GM21717 (cell line): ENCODE measurements around the gene YDJC.
A peak's percentile ranks its signal among the peaks of the same experiment; 100 is the strongest.
"Not testable (repeated sequence)": the region's sequence is repeated elsewhere in the genome, so short reads cannot be mapped to it uniquely, and the experiment has no call there.

Experiments used
- ATAC-seq: cut with Tn5 transposase; IDR thresholded peaks from one replicate; pipeline ENCODE4 v1.9.1; 2021; ENCODE audit warnings: mild to moderate bottlenecking, moderate library complexity; ENCODE audit not compliant: unreplicated experiment

Gene YDJC, protein sequence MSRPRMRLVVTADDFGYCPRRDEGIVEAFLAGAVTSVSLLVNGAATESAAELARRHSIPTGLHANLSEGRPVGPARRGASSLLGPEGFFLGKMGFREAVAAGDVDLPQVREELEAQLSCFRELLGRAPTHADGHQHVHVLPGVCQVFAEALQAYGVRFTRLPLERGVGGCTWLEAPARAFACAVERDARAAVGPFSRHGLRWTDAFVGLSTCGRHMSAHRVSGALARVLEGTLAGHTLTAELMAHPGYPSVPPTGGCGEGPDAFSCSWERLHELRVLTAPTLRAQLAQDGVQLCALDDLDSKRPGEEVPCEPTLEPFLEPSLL

DNA sequence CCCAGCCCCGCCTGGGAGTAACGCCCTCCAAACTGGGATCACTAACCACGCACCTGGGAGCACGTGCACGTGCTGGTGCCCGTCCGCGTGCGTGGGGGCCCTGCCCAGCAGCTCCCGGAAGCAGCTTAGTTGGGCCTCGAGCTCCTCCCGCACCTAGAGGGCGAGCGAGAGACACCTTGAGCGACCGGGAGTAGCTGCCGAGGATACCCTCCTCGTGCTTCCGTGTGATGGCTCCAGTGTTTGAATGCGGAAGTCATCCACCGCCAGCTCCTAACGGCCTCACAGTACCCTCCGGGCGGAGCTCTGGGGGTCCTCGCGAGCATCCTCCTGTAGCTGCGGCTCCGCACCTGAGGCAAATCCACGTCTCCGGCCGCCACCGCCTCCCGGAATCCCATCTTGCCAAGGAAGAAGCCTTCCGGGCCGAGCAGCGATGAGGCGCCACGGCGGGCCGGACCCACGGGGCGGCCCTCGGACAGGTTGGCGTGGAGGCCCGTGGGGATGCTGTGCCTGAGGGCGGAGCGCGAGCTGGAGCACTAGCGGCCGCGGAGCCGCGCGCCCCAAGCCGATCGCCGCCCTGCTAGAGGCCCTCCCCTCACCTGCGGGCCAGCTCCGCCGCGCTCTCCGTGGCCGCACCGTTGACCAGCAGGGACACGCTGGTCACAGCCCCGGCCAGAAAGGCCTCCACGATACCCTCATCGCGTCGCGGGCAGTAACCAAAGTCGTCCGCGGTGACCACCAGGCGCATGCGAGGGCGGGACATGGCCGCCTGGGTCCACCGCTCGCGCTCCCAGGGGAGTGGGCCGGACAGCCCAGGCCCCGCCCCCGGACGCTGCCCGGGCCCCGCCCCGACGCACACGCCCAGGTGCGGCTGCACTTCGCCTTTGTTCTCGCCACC is at the start of gene YDJC:
YDJC (minus strand) TSS at position 768 of the 895 bp plus-strand sequence; CDS start at position 760, 8 bp downstream.
- ATAC-seq, result peak; percentile 63

DNA sequence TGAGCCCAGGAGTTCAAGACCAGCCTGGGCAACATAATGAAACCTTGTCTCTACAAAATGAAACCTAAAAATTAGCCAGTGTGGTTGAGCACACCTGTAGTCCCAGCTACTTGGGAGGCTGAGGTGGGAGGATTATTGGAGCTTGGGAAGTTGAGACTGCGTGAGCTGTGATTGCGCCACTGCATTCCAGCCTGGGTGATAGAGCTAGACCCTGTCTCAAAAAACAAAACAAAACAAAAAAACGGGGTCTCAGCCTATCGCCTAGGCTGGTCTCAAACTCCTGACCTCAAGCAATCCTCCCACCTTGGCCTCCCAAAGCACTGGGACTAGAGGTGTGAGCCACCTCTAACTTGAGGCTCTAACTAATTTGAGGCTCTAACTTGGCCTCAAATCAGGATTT is 49.6 kb upstream of the YDJC start:
- no peak for ATAC-seq

DNA sequence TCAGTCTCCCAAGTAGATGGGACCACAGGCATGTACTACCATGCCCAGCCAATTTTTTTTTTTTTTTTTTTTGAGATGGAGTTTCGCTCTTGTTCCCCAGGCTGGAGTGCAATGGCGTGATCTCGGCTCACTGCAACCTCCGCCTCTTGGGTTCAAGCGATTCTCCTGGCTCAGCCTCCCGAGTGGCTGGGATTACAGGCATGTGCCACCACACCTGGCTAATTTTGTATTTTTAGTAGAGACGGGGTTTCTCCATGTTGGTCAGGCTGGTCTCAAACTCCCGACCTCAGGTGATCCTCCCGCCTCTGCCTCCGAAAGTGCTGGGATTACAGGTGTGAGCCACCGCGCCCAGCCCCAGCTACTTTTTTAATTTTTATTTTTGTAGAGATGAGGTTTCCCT is 49.0 kb upstream of the YDJC start:
- not testable (repeated sequence) for ATAC-seq

DNA sequence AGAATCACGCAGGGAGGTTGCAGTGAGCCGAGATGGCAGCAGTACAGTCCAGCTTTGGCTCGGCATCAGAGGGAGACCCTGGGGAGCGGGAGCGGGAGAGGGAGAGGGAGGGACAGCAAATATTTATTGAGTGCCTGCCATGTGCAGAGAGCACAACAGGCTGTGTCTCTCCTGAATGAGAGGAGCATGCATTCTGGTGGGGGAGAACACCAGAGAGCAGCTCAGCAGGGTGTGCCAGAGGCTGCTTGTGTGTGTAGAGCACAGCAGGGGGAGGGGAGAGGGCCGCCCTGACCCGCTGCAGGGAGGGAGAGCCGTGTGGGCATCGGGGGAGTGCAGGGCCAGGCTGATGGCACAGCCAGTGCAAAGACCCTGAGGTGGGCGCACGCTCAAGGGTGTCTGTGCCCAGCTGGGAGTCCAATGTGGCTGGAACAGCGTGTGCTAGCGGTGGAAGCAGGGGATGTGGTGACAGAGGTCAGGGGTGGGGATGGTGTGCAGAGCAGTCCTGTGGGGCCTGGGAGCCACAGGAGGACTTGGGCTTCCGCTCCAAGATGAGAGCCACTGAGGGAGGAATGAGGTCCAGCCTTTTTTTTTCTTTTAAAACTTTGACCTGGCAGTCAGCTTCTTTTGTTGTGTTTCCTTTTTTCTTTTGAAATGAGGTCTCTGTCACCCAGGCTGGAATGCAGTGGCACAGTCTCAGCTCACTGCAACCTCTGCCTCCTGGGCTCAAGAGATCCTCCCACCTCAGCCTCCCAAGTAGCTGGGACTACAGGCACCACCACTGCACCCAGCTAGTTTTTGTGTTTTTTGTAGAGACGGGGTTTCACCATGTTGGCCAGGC is 48.0 kb upstream of the YDJC start:
- no peak for ATAC-seq

DNA sequence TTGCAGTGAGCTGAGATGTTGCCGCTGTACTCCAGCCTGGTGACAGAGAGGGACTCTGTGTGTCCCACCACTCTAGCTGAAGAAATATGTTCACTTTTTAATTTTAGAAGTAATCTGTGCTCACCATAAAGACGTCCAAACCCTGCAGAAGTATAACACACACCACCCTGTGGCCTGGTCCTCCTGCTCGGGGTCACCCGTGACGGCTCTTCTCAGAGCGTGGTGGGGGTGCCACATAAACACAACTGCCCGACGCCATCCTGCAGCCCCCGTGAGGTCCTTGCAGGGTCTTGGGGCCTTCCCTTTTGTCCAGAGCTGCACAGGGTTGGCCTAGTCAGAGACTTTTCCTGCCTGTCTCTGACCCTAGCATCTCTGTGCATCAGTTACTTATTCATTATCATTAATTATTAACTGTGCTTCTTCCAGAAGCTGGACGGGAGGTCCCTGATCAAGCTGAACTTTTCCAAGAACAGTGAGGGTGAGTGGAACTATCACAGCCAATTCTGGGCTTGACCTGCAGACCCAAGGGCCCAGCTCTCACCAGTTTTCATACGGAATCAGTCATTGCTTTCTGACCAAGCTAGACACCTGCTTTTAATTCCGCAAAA is 44.9 kb upstream of the YDJC start:
- no peak for ATAC-seq

DNA sequence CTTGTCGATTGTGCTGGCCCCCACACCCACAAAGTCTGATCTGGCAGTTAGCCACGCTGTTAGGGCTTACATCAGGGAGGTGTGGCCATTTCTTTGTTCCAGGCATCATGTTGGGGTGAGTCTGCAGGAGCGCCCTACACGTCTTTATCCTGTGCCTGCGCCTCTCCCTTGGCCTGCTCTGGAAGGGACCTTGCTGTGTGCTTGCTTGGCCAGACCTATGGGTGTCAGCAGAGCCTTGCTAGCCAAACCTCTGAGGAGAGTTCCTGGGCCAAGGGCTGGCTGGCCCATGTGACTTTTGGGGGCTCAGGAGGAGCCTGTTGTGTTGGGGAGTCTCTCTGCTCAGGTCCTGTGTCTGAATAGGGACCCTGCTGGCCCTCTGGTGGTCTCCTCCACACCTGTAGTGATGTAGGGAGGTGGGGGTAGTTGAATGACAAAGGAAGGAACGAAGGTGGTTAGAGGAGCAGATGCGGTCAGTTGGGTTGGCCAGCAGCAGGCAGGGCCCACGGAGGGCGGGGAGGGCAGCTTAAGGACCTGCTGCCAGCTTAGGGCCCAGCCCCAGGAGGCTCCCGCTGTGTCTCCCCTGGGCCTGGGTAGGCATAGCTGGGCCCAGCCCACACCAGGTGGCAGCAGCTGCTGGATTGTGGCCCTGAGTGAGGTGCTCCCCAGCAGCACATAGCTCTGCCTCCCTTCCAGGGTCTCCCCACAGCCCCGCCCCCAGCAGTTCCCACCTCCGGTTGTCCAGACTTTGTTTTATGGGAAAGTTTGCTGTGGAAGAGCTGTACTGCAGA is 43.9 kb upstream of the YDJC start:
- ATAC-seq, result no peak

DNA sequence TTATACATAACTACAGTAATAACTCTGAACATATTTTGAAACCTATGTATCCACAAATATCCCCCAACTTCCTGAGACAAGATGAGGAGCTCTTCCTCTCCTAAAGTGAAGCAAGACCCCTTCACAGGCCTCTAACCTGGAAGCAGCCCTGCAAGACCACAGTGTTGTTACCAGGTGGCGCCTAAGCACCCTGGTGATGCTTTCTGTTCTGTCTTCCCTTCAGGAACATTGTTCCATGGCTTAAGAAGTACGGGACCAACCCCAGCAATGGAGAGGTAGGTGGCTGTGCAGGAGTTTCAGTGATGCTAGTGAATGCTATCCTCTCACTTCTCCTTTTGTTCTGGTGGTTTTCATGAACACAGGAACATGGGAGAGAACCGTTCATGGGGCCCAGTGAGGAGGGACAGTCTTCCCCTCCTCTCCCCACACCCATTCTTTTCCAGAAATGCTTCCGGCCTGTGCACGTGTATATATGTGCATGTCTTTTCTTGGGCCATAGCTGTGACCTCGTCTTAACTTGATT is 42.3 kb upstream of the YDJC start:
- ATAC-seq, result no peak

DNA sequence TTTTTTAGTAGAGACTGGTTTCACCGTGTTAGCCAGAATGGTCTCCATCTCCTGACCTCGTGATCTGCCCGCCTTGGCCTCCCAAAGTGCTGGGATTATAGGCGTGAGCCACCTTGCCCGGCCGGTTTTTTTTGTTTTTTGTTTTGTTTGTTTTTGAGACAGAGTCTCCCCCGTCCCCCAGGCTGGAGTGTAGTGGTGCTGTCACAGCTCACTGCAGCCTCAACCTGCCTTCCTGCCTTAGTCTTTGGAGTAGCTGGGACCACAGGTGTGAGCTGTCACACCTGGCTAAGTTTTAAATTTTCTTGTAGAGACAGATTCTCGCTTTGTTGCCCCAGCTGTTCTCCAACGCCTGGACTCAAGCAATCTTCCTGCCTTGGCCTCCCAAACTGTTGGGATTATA is 39.2 kb upstream of the YDJC start:
- ATAC-seq, result no peak

DNA sequence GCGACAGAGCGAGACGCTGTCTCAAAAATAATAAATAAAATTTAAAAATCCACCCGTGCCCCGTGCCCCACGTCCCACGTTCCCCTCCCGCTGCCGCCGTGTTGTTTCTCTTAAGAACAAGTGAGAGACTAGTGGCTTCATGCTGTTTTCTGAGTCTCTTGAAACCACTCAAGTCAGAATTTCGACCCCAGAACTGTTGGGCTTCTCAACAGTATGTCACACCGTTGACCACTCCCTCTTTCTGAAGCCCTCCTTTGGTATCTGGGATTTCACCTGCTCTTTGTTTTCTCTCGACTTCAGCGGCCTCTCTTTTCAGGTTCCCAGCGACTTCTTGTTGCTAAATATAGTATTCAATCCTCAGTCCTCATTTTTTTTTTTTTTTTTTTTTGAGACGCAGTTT is 37.0 kb upstream of the YDJC start:
- no peak for ATAC-seq

DNA sequence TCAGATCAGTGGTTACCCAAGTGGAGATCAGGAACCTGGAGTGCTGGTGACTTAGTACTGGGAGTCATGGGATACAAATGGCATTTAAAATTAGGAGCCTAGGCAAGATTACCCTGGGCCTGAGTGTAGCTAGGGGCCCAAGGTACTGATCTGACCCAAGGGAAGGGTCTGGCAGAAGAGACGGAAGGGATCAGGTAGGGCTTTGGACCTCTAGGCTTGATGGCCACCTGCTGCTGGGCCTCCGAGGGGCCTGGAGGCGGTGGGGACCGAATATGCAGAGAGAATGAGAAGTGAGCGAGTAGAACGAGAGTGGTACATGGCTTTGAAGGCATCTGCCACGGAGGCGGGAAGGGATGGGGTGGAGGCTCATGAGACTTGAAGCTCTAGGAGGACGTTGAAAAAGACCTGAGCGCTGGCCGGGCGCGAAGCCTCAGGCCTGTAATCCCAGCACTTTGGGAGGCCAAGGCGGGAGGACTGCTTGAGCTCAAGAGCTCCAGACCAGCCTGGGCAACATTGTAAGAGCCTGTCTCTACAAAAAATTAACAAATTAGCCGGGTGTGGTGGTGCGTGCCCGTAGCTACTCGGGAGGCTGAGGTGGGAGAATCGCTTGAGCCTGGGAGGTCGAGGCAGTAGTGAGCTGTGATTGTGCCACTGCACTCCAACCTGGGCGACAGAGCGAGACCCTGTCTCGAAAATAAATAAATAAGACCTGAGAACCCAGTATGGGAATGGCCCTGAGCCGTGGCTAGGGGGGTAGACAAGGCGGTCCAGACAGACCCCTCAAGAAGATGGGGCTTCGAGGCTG is 35.4 kb upstream of the YDJC start:
- no peak for ATAC-seq

DNA sequence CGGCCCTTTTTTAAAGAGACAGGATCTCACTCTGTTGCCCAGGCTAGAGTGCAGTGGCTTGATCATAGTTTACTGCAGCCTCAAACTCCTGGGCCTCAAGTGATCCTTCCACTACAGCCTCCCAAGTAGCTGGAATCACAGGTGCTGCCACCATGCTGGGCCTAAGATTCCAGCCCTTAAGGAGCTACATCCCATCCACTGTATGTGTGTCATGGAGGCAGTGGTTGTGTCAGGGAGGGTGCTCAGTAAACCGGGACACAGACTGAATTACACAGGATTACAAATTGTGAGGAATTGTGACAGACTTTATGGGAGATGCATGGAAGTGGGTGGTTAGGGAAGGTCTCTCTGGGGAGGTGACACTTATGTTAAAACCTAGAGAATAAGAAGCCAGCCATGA is 33.9 kb upstream of the YDJC start:
- ATAC-seq, result no peak

DNA sequence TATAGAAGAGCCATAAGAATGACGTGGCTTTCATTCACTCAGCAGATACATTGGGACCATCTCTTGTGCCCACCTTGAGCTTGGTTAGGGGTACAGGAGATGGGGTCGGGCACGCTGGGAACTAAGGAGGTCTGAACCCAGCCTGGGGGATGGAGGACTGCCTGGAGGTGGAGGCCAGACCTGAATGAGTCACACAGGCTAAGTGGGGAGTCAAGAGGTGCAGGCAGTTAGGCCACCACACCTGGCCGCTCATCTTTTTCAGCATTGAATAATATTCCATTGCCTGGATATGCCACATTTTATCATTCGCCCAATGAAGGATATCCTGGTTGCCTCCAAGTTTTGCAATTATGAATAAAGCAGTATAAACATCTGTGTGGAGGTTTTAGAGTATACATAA is 32.2 kb upstream of the YDJC start:
- no peak for ATAC-seq

DNA sequence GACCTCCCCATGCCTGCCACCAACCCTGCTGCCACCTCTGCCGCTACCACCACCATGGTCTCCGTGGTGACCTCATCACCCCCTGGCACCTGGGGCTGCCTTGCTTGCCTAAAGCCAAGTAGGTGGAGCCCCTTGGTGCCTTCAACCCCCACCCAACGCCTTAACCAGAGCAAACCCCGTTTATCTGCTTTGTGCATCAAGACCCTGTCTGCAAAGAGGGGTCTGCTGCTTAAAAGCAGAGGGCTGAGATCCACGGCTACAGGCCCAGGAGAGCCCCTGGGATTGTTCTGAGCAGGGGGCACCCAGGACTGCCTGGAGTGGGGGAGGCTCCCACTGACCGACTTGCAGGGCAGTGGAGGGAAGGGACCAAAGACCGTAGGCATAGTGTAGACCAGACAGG is 31.1 kb upstream of the YDJC start:
- ATAC-seq, result no peak

DNA sequence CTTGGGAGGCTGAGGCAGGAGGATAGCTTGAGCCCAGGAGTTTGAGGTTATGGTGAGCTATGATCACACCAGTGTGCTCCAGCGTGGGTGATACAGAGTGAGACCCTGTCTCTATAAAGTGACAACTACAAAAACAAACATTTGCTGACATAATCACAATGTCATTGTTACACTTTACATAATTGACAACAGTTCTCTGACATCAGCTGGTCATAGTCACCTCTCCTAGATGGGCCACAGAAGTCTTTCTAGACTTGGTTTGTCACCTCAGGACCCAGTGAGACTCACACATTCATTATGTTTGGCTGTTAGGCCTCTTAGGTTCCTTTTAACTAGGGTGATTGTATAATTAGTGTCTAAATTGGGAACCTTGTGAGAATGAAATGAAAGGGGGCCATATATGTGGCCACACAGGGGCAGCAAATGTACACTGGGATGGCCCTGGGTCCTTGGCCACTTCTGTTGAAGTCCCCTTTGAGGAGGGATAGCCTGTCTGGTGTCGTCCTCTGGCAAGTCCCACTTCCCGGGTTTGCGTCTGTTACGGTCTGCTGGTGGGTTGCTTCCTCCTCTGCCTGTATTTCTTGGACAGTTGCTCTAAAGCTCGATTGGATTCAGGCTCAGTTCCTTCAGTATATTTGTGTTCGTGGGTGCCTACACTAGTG is 30.2 kb upstream of the YDJC start:
- ATAC-seq, result no peak

DNA sequence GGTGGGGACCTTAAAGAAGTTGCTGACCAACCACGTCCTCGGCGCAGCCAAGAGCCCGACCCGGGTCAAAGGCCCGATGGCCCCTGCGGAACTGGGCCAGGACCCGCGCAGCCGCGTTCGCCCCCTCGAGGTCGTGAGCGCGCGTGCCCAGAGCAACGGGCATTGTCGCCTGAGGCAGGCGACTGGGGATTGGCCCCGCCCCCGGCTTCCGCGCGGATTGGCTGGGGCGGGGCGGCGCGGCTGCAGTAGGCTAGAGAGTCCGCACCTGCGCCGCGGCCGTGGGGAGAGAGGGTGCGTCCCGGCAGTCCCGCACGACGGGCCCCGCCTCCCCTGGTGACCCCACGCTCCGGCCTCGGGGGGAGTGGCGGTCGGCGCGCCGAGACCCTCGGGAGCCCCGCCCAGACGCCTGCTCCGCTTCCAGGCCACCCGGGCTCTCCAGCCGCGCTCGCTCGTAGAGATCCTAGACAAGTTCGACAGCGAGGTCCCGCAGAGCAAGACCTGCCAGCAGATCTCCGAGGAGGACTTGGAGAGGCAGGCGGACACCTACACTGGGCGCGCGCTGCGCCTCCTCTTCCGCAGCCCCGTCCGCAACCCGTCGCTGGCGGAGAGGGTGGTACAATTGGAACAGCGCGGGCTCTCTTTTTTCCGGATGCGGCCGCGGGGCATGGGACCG is 27.7 kb upstream of the YDJC start:
- peak; percentile 47 for ATAC-seq

DNA sequence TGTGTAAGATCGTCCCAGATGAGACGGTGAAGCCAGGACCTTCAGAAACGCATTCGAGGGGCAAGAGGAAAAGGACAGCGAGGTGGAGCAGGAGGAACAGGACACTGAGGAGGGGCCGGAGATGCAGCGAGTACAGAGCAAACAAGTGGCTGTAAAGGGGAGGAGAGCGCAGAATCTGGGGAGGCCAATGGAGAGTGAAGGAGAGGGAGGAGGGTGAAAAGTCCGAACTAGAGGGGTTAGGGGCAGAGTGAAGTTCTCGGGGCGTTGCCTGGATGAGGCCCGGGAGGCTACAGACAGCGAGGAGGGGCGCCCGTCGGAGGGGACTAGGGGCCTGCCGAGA is 27.2 kb upstream of the YDJC start:
- no peak for ATAC-seq

DNA sequence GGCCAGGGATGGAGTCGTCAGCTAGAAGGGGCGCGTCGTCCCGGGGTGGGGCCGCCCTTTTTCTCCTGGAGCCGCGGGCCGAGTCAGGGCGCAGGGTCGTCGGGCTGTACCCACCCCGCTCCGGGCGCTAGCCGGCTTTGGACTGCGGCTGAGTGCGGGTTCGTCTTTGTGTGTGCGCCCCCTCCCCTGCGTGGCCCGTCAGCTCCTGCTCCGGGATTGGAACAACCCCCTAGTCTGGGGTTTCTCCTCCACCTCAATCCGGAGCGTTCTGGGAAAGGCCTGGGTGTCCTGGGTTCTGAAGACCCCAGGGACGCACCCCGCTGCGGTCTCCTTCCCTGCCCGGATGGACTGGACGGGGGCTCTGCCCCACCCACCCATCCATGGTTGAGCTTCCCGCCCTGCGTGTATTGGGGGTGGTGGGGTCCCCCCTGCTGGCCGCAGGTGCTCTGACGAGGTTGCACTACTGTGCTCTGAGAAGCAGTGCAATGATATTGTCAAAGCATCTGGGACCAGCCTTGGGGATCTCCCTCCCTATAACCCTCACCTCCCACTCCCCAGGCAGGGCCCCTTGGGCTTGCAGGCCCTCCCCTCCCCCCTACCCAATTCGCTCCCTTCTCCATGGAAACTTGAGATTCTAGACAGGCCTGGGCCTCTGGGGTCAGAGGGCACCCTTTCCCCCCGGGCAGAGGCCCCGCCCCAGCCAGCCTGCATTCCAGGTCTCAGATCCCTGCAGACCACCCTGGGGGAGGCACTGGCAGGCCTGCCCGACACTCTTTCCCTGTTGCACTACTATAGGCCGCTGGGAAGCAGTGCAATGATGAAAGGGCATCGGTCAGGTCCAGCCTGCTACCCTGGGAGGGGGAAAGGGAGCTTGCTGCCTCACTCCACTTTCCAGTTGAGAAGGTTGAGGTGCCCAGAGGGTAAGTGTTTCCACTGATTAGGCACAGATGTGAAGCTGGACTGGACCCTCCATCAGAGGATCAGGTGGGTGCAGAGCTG is 23.0 kb upstream of the YDJC start:
- ATAC-seq, result no peak
